Measurements from ENCODE around the gene RHD.
"Not testable (repeated sequence)": the region's sequence is repeated elsewhere in the genome, so short reads cannot be mapped to it uniquely, and the experiment has no call there.

- TF ChIP-seq, protein P1, sequence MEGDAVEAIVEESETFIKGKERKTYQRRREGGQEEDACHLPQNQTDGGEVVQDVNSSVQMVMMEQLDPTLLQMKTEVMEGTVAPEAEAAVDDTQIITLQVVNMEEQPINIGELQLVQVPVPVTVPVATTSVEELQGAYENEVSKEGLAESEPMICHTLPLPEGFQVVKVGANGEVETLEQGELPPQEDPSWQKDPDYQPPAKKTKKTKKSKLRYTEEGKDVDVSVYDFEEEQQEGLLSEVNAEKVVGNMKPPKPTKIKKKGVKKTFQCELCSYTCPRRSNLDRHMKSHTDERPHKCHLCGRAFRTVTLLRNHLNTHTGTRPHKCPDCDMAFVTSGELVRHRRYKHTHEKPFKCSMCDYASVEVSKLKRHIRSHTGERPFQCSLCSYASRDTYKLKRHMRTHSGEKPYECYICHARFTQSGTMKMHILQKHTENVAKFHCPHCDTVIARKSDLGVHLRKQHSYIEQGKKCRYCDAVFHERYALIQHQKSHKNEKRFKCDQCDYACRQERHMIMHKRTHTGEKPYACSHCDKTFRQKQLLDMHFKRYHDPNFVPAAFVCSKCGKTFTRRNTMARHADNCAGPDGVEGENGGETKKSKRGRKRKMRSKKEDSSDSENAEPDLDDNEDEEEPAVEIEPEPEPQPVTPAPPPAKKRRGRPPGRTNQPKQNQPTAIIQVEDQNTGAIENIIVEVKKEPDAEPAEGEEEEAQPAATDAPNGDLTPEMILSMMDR (conservative IDR thresholded peaks at IDR 0.05; ENCODE audit: low read depth, low read length): not testable (repeated sequence)
- TF ChIP-seq EZH2 (IDR thresholded peaks at IDR 0.05; ENCODE audit: low read length, unreplicated experiment); EZH2phosphoT487 (IDR thresholded peaks at IDR 0.05; ENCODE audit: borderline replicate concordance, low read length): not testable (repeated sequence)
Measured at GRCh38 chr1:25371757-25372156, 99.4 kb downstream of the RHD start.
